Kidney epithelial cell (primary cell): ENCODE data around the gene ZNF511. TPM values are rescaled to one million over a fixed set of nuclear protein-coding genes. Genes with fewer than 3 reads are reported as not detected.

Source experiments
- DNase-seq: peaks from one replicate; pipeline ENCODE4 v3.0.0-alpha.2; 2010; ENCODE audit warnings: low read depth
- H3K27me3 ChIP-seq: 2 replicates; pipeline ENCODE4 v1.6.0; 2011; ENCODE audit warnings: low read length; ENCODE audit not compliant: control insufficient read depth, insufficient read depth
- H3K36me3 ChIP-seq: 2 replicates; pipeline ENCODE4 v1.5.1; 2011; ENCODE audit warnings: low read length; ENCODE audit not compliant: control insufficient read depth, insufficient read depth
- H3K4me3 ChIP-seq: 2 replicates; pipeline ENCODE4 v1.5.1; 2011; ENCODE audit warnings: low read depth, mild to moderate bottlenecking, control low read depth, low read length
- CTCF ChIP-seq: IDR thresholded peaks from 2 replicates; pipeline ENCODE4 v1.5.1; 2011; ENCODE audit warnings: mild to moderate bottlenecking, moderate library complexity, low read length, control low read depth, inconsistent platforms; ENCODE audit not compliant: insufficient read depth, poor library complexity, severe bottlenecking
- total RNA-seq: library from RNA; depleted of rRNA; stranded (reverse); fragments of >200 nt; gene quantifications from 2 replicates; pipeline ENCODE4 v1.2.3, GENCODE V29; 2015

The ZNF511 gene
- total RNA-seq, 1 donor from 2014 or later: 20.3 TPM

GRCh38 chr10:133276100-133276434 is 32.6 kb upstream of the ZNF511 start:
- H3K36me3 ChIP-seq: peaks cover 2% of the 10 kb centered on the region
- H3K4me3 ChIP-seq: peak overlapping the region; percentile 6
- no peak for TF ChIP-seq CTCF

GRCh38 chr10:133276435-133277201 is 32.1 kb upstream of the ZNF511 start, which contains the start of gene ADAM8:
Gene ADAM8, minus strand, starts transcription at chr10:133276868. Its CDS starts 51 bp downstream, at chr10:133276817.
- H3K36me3 ChIP-seq: peaks cover 2% of the 10 kb centered on the region
- H3K27me3 ChIP-seq: peaks cover 12% of the 10 kb centered on the region
- H3K4me3 ChIP-seq: peak within 1 kb of the TSS; percentile 6
- no peak for TF ChIP-seq CTCF
- no peak for DNase-seq

More at GRCh38 chr10:133276100-133276434, 32.6 kb upstream of the ZNF511 start:
- H3K27me3 ChIP-seq: peaks cover 12% of the 10 kb centered on the region
- DNase-seq: no peak

DNA sequence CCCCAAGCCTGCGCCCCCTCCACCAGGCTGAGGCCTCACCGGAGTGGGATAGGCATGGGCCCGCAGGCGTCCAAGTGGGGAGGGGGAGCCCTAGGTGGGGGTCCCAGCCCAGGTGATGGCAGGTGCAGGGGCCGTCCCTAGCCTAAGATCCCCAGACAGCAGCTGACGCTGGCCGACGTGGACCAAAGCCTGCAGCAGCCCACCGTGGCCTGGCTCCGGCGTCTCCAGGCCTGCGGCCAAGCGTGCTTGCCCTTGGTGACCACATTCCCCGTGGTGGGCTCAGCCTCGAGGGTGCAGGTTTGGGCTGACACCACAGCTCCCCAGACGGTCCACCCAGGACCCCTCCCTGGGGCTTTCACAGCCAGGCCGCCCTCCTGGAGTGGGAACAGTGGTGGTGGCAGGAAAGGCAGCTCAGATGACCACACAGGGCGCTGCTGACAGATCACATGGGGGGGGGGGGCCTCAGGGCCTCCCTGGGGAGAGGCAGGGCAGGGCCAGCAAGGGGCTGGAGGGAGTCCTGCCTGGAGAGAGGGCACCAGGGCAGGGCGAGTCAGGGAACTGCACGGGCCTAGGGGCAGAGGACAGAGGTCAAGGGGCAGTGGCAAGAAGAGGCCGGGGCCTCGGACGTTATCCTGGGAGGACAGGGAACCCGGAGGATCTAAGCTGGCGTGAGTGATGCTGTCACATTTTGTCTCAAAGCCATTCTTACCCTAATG is 31.3 kb upstream of the ZNF511 start:
- TF ChIP-seq CTCF: no peak
- peaks cover 3% of the 10 kb centered on the region for H3K36me3 ChIP-seq
- no peak overlapping the region for H3K4me3 ChIP-seq
- peaks cover 12% of the 10 kb centered on the region for H3K27me3 ChIP-seq
- DNase-seq: no peak

DNA sequence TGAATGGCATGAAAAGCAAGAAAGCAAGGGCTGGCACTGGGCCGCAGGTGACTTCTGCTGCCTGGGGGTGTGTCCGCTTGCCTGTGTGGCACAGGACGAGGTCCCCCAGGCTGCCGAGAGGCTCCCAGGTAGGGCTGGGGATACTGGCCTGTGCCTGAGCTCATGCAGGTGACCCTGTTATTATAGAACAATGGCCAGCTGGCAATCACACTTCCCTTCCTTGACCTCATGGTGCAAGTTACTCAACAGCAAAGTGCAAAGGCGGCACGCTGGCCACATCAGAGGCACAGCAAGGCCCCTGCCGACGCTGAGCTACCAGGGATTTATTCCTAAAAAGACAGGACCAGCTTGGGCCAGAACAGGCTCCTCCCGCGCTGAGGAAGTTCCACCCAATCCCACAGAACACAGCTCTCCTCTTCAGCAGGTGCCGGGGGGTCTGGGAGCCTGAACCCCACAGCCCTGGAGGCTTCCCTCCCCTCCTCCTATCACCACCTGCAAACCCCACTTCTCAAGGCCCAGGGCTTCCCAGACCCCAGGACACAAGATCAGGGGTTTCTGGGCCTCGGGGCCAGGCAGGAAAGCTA is 30.6 kb upstream of the ZNF511 start:
- DNase-seq: no peak
- TF ChIP-seq CTCF: no peak
- H3K36me3 ChIP-seq: peaks cover 3% of the 10 kb centered on the region
- peaks cover 12% of the 10 kb centered on the region for H3K27me3 ChIP-seq
- no peak overlapping the region for H3K4me3 ChIP-seq

DNA sequence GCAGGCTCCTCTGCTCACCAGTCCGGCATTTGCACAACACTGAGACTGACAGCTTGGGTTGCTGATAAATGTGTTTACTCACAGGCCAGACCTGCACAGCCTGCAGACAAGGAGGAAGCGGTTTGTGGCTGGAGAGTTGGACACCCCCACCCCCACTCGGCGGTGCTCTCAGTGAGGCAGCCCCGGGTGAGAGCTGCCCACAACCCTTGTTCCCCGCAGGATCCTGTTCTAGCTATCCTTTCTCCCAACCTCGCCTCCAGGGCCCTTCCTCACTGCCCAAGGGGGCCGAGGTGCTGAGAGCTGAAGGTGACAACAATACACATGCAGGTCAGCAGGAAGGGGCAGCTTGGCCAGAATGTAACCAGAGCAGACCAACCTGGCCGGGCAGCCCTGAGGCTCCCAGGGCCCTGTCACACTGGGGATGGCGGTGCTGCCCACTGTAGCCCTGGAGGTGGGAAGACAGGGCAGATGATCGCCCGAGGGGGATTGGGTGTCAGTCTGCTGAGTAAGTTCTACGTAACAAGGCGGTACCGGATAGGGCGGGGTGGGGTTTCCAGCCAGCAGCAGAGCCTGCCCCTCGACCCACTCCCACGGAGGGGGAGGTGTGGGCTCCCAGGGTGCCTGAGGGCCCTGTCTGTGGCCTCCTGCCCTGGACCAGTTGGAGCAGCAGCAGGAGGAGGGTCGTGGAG is 30.0 kb upstream of the ZNF511 start:
- Histone ChIP-seq H3K36me3 (peaks cover 3% of the 10 kb centered on the region), H3K4me3 (no peak overlapping the region), H3K27me3 (peaks cover 12% of the 10 kb centered on the region)
- no peak for TF ChIP-seq CTCF
- DNase-seq: peak; percentile 52
